Esophagus squamous epithelium (tissue), 4 donors: Measurements from ENCODE around the gene ATP10B.

ENCODE experiments used
- POLR2A ChIP-seq, 4 donors: fragments of 450-650 bp; IDR thresholded peaks; one replicate each; pipeline ENCODE4 v1.6.1; 2017; ENCODE audit warnings: antibody characterized with exemption in 4 of 4, mild to moderate bottlenecking in 4 of 4, moderate library complexity in 3 of 4
- TF ChIP-seq, protein P1 (sequence below), 6 experiments: fragments of 450-650 bp in 4 of 6; fragments of 200-600 bp in 2 of 6; sonication (generic) in 2 of 6; IDR thresholded peaks; one replicate each; pipeline ENCODE4 v1.5.1; 2016 to 2019; ENCODE audit warnings: antibody characterized with exemption in 6 of 6, mild to moderate bottlenecking in 4 of 6, moderate library complexity in 4 of 6

DNA sequence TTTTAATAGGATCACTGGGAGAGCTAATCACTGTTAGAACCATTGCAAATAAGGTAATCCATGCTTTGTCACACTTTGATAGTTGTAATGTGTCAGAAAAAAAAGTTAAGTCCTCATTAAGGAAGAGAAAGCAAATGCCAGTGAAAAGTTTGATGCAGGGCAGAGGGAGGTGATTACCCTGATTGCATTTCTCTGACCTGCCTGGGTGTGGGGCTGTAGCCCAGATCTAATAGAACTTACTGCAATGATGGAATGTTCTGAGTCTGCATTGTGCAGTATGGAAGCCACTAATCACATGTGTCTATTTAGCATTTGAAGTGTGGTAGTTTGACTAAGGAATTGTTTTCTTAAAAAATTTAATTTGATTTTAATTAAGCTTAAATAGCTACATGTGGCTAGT, 202.7 kb downstream of the ATP10B start:
- TF ChIP-seq POLR2A (IDR thresholded peaks at IDR 0.05) = no peak
- TF ChIP-seq, protein P1, sequence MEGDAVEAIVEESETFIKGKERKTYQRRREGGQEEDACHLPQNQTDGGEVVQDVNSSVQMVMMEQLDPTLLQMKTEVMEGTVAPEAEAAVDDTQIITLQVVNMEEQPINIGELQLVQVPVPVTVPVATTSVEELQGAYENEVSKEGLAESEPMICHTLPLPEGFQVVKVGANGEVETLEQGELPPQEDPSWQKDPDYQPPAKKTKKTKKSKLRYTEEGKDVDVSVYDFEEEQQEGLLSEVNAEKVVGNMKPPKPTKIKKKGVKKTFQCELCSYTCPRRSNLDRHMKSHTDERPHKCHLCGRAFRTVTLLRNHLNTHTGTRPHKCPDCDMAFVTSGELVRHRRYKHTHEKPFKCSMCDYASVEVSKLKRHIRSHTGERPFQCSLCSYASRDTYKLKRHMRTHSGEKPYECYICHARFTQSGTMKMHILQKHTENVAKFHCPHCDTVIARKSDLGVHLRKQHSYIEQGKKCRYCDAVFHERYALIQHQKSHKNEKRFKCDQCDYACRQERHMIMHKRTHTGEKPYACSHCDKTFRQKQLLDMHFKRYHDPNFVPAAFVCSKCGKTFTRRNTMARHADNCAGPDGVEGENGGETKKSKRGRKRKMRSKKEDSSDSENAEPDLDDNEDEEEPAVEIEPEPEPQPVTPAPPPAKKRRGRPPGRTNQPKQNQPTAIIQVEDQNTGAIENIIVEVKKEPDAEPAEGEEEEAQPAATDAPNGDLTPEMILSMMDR (IDR thresholded peaks at IDR 0.05) = peak in 2 of 6 experiments; percentile 36 to 51
